HepG2 (cell line): Measurements from ENCODE around the gene TATDN2. TPM values are rescaled to one million over a fixed set of nuclear protein-coding genes. Genes with fewer than 3 reads are reported as not detected.

Experiments used
- ARNTL ChIP-seq: sonication (generic); formaldehyde crosslinking; IDR thresholded peaks from 2 replicates; pipeline ENCODE4 v1.4.0; 2020; ENCODE audit warnings: mild to moderate bottlenecking, missing genetic modification reagents
- CREB1 ChIP-seq, 2 experiments: fragments of 450-650 bp in 1 of 2; IDR thresholded peaks; 2 replicates each; pipeline ENCODE4 v1.6.1; 2016 to 2017; ENCODE audit warnings: control low read depth in 1 of 2, mild to moderate bottlenecking in 1 of 2, missing compliant biosample characterization in 1 of 2, missing genetic modification characterization in 1 of 2
- FOXA3 ChIP-seq: IDR thresholded peaks from 2 replicates; pipeline ENCODE4 v1.6.1; 2016; ENCODE audit warnings: missing genetic modification reagents, missing compliant biosample characterization
- HIC2 ChIP-seq: sonication (generic); formaldehyde crosslinking; IDR thresholded peaks from 2 replicates; pipeline ENCODE4 v1.9.0; 2022; ENCODE audit warnings: low read depth, missing genetic modification reagents
- NAIF1 ChIP-seq: sonication (generic); formaldehyde crosslinking; IDR thresholded peaks from 2 replicates; pipeline ENCODE4 v1.5.0; 2020; ENCODE audit warnings: mild to moderate bottlenecking, missing genetic modification reagents, borderline replicate concordance
- PAWR ChIP-seq: sonication (generic); formaldehyde crosslinking; IDR thresholded peaks from 2 replicates; pipeline ENCODE4 v1.4.0; 2020; ENCODE audit warnings: missing genetic modification reagents, mild to moderate bottlenecking, borderline replicate concordance
- PHF21A ChIP-seq: sonication (generic); formaldehyde crosslinking; IDR thresholded peaks from 2 replicates; pipeline ENCODE4 v1.5.0; 2020; ENCODE audit warnings: mild to moderate bottlenecking, missing genetic modification reagents
- SKI ChIP-seq: fragments of 450-650 bp; IDR thresholded peaks from one replicate; pipeline ENCODE4 v1.6.1; 2018; ENCODE audit warnings: mild to moderate bottlenecking; ENCODE audit not compliant: partially characterized antibody
- U2AF2 ChIP-seq: fragments of 200-400 bp; formaldehyde crosslinking; IDR thresholded peaks from 2 replicates; pipeline ENCODE4 v1.6.1; 2017; ENCODE audit warnings: low read depth, mild to moderate bottlenecking, low read length
- ZBTB49 ChIP-seq: sonication (generic); formaldehyde crosslinking; IDR thresholded peaks from 2 replicates; pipeline ENCODE4 v1.4.0; 2020; ENCODE audit warnings: missing genetic modification reagents, borderline replicate concordance
- ZHX1 ChIP-seq: sonication (generic); formaldehyde crosslinking; IDR thresholded peaks from 2 replicates; pipeline ENCODE4 v1.8.1; 2022; ENCODE audit warnings: low read depth, mild to moderate bottlenecking, missing genetic modification reagents
- ZNF253 ChIP-seq: sonication (generic); formaldehyde crosslinking; IDR thresholded peaks from 2 replicates; pipeline ENCODE4 v1.8.0; 2022; ENCODE audit warnings: mild to moderate bottlenecking, missing genetic modification reagents, borderline replicate concordance
- ZNF484 ChIP-seq: sonication (generic); formaldehyde crosslinking; IDR thresholded peaks from 2 replicates; pipeline ENCODE4 v1.5.1; 2020; ENCODE audit warnings: mild to moderate bottlenecking, low read depth, missing genetic modification reagents, borderline replicate concordance
- ZNF496 ChIP-seq: sonication (generic); formaldehyde crosslinking; IDR thresholded peaks from 2 replicates; pipeline ENCODE4 v1.8.1; 2023; ENCODE audit warnings: mild to moderate bottlenecking, moderate library complexity, missing genetic modification reagents; ENCODE audit not compliant: insufficient replicate concordance
- ZNF562 ChIP-seq: sonication (generic); formaldehyde crosslinking; IDR thresholded peaks from 2 replicates; pipeline ENCODE4 v1.8.0; 2022; ENCODE audit warnings: missing genetic modification reagents, borderline replicate concordance
- ZNF563 ChIP-seq: sonication (generic); formaldehyde crosslinking; IDR thresholded peaks from 2 replicates; pipeline ENCODE4 v1.8.0; 2022; ENCODE audit warnings: mild to moderate bottlenecking, moderate library complexity, missing genetic modification reagents
- ZNF569 ChIP-seq: sonication (generic); formaldehyde crosslinking; IDR thresholded peaks from 2 replicates; pipeline ENCODE4 v1.5.0; 2020; ENCODE audit warnings: mild to moderate bottlenecking, missing genetic modification reagents, moderate library complexity, borderline replicate concordance
- ZNF570 ChIP-seq: sonication (generic); formaldehyde crosslinking; IDR thresholded peaks from 2 replicates; pipeline ENCODE4 v1.4.0; 2020; ENCODE audit warnings: mild to moderate bottlenecking, missing genetic modification reagents, borderline replicate concordance
- ZNF713 ChIP-seq: sonication (generic); formaldehyde crosslinking; IDR thresholded peaks from 2 replicates; pipeline ENCODE4 v1.4.0; 2020; ENCODE audit warnings: mild to moderate bottlenecking, missing genetic modification reagents
- ZNF768 ChIP-seq: sonication (generic); formaldehyde crosslinking; IDR thresholded peaks from 2 replicates; pipeline ENCODE4 v1.4.0; 2020; ENCODE audit warnings: missing genetic modification reagents
- ZSCAN29 ChIP-seq: sonication (generic); formaldehyde crosslinking; conservative IDR thresholded peaks from 2 replicates; pipeline ENCODE4 v1.4.0; 2020; ENCODE audit warnings: mild to moderate bottlenecking, missing genetic modification reagents
- ZSCAN30 ChIP-seq: sonication (generic); formaldehyde crosslinking; IDR thresholded peaks from 2 replicates; pipeline ENCODE4 v1.5.0; 2020; ENCODE audit warnings: mild to moderate bottlenecking, missing genetic modification reagents
- polyA plus RNA-seq, 8 experiments: library from polyadenylated mRNA; depleted of rRNA in 3 of 8; stranded (reverse) in 7 of 8; unstranded in 1 of 8; fragments of >200 nt; fragmentation: Illumina TruSeq in 4 of 8; extraction: Trizol in 4 of 8; gene quantifications; 2 replicates each; pipeline versions ENCODE4 v1.2.1 to v1.2.3, GENCODE V29; 2011 to 2016; ENCODE audit warnings: low read depth in 4 of 8, missing spikeins in 1 of 8, mixed read lengths in 1 of 8; ENCODE audit not compliant: insufficient read depth in 1 of 8
- total RNA-seq, 5 experiments: library from RNA; depleted of rRNA; stranded (reverse); fragments of >200 nt; fragmentation: Illumina TruSeq; extraction: Trizol; gene quantifications; 2 replicates each; pipeline ENCODE4 v1.2.3, GENCODE V29; 2016; ENCODE audit warnings: low read depth in 1 of 5

TATDN2 gene
- total and polyA plus RNA-seq, 2 of the 13 experiments (the other 11 are each of a cell fraction or from before 2014, with no cell fraction given) = 12.1 to 21.9 TPM

- TF ChIP-seq HIC2 (CRISPR knock-in tag) (0 out of 2 replicates have a peak, but pooled peaks have one; percentile 24), CREB1 (IDR thresholded peaks at IDR 0.05) (no peak), CREB1 (CRISPR knock-in tag; IDR thresholded peaks at IDR 0.05) (no peak), ZNF484 (CRISPR knock-in tag) (no peak), U2AF2 (no peak), ZNF496 (CRISPR knock-in tag) (no peak), ZSCAN30 (CRISPR knock-in tag) (no peak), PAWR (CRISPR knock-in tag) (no peak), ZHX1 (CRISPR knock-in tag) (no peak), ZNF768 (CRISPR knock-in tag) (no peak; the same call in 1 of the 2 replicates), ZNF562 (CRISPR knock-in tag) (no peak), ZSCAN29 (CRISPR knock-in tag) (no peak), ZNF253 (CRISPR knock-in tag) (no peak), ZNF563 (CRISPR knock-in tag) (peak; percentile 51; the same call in 1 of the 2 replicates), FOXA3 (CRISPR knock-in tag) (peak; percentile 36; the same call in 1 of the 2 replicates), SKI (peak; percentile 88), PHF21A (CRISPR knock-in tag) (no peak), ZBTB49 (no peak), NAIF1 (CRISPR knock-in tag) (no peak), ZNF569 (CRISPR knock-in tag) (no peak), ZNF713 (CRISPR knock-in tag) (no peak), ZNF570 (CRISPR knock-in tag) (no peak), ARNTL (CRISPR knock-in tag) (no peak)
Observed at GRCh38 chr3:10223676-10224639, 24.3 kb upstream of the TATDN2 start (continued).
